ENCODE data around the gene SULT1E1. TPM values are rescaled to one million over a fixed set of nuclear protein-coding genes. Genes with fewer than 3 reads are reported as not detected.
"Not testable (repeated sequence)": the region's sequence is repeated elsewhere in the genome, so short reads cannot be mapped to it uniquely, and the experiment has no call there.

SULT1E1 gene
- total RNA-seq, 1 donor from 2014 or later = not detected

DNA sequence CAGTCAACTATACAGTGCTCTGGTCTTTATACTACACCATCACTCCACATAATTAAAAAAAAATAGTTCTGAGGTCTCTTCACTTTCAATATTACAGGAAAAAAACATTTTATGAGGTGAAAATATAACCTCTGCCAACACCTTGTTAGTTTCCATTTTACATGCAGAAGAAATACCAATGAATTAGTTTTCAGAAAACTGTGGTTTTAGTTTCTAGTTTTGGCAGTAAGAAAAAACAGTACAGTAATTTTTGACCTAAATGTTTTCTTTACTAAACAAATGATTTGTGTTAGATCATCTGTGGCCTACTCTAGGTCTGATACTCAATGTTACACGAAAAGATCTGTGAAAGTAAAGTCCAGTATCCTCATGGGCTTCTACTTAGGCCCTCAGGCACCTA is 10.0 kb downstream of the SULT1E1 start:
- no peak for ATAC-seq (ENCODE audit: poor library complexity)
- DNase-seq = no peak
- intact Hi-C loops (cut with DNase I) = no loop called here

DNA sequence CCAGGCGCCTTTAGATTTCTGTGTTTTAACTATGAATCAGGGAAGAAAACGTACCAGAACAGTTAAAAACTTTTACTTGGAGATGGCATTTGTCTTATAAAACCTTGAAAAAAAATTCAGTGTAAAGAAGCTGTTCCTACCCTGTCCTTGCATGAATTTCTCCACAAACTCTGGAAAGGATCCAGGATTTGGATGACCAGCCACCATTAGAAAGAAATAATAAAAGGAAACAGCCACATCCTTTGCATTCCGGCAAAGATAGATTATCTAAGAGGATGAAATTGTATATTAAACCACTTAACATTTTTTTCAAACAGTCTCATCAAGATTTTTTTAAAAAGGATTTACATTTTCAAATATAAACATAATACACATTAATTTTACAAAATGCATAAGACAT is 10.6 kb downstream of the SULT1E1 start:
- DNase-seq (no peak), ATAC-seq (ENCODE audit: poor library complexity) (no peak)
- intact Hi-C loops (cut with DNase I) = no loop called here

DNA sequence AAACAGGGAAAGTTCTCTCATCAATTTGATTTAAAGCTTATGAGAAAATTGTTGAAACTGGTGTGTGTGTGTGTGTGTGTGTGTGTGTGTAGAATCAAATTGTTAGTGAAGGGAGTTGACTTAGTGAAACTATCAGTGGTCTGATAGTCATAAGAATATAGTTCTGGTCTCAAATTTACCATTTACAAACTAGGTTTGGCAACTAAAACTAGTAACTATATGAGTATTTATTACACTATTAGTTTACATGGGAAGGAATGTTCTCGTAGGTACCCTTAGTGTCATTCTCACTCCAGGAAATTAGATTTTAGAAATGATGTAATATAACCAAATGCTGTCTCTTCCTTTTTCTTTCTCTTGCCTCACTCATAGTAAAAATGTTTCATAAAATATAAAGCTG is 11.9 kb downstream of the SULT1E1 start:
- intact Hi-C loops (cut with DNase I) = no loop called here
- ATAC-seq (ENCODE audit: poor library complexity) (no peak), DNase-seq (no peak)

DNA sequence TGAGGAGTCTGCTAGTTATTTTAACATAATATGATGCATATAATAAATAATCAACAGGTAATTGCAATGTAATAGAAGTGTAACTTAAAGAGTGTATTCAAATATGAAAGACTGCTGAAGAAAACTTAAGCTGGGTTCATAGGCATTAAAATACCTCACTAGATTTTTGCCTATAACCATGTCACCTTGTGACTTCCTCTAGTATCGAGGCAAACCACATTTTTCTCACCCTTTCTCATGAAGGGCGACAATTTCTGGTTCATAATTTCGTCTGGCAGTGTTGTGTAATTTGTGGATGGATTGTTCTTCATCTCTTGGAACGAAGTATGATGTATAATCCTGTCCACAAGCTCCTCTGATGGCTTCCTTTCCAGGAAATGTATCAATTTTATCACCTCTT is 16.0 kb downstream of the SULT1E1 start:
- ATAC-seq (ENCODE audit: poor library complexity) = no peak
- intact Hi-C loops (cut with DNase I) = no loop called here
- no peak for DNase-seq

DNA sequence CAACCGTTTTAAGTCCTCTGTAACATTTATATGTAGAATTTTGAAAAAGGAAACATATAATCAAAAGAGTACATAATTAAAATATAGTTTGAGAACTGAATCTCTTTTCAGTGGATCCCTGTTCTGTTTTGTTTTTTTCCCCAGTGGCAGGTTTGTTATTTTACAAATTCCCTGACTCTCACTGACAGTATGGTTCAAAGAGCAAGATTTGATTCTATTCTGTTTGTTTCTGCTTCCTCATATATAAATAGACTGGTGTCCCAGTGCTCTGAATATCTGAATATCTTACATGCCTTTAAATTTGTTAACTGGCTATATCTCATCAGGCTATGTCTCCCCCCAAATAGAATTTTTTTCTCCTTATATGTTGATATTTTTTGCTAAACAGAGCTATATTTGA is 16.6 kb downstream of the SULT1E1 start:
- intact Hi-C loops (cut with DNase I) = no loop called here
- ATAC-seq (ENCODE audit: poor library complexity) (no peak), DNase-seq (no peak)

DNA sequence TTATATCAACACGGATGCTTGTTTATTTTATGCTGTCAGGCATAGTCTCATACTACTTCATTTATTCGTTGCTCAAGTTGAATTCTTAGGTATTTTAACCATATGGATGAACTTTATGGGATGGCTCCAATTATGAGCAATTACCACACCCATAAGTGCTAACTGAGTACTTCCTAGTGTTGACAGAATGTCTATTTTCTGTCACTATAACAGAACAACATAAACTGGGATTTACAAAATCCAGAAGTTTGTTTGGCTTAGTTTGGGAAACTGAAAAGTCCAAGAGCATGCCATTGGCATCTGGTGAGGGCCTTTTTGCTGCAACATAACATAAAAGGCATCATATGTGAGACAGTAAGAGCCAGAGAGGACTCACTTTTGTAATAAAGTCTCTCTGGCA is 21.0 kb downstream of the SULT1E1 start:
- intact Hi-C loops (cut with DNase I) = no loop called here
- ATAC-seq (ENCODE audit: poor library complexity) = no peak
- no peak for DNase-seq

DNA sequence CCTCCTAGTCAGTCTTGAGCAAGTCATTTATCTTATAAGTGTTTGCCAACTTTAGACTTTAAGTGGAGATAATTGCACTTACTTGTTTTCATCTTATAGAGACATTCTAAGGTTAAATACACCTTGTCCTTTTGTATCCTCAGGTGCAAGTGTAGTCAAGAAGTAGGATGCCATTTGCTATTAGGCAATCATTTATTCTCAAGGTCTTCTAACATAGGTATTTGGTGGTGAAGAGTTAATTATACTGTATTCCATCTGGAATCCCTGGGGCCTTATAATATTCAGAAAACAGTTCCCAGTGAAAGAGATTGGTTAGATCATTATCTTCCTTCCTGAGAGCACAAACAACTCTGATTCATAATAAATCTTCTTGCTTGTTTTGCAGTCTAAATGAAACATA is 23.7 kb downstream of the SULT1E1 start:
- intact Hi-C loops (cut with DNase I) = no loop called here
- ATAC-seq (ENCODE audit: poor library complexity) (no peak), DNase-seq (no peak)

DNA sequence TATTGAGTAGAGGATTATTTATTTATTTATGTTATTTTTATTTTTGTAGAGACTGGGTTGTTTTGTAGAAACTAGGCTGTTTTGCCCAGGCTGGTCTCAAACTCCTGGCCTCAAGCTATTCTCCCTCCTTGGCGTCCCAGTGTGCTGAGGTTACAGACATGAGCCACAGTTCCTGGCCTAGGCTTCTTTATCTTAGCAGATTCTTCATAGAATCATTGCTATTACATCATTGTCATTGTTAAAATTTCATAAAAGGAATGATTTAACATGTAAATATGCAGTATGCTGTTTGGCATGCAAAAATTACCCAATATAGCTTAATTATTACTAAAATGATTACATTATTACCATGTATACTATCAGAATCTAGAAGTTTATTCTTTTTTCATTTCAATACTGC is 24.2 kb downstream of the SULT1E1 start:
- ATAC-seq (ENCODE audit: poor library complexity) = no peak
- DNase-seq = no peak
- intact Hi-C loops (cut with DNase I) = no loop called here

DNA sequence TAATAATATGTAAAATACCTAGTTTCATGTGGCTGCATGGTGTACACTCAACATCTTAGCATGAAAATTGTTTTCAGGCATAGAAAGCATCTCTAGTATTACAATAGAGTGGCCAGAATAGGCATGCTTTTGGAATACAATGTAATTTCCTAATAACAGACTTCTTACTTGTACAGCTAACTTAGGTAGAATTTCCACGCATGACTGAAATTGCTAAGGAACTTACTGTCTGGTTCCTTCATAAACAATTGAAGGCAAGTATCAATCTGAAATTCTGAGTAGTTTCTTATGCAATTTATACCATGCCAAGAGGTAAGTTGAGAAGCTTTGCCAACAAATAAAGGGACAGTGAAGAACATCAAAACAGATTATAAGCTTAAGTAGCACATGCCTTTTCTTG is 26.7 kb downstream of the SULT1E1 start:
- DNase-seq (no peak), ATAC-seq (ENCODE audit: poor library complexity) (no peak)
- intact Hi-C loops (cut with DNase I) = no loop called here

DNA sequence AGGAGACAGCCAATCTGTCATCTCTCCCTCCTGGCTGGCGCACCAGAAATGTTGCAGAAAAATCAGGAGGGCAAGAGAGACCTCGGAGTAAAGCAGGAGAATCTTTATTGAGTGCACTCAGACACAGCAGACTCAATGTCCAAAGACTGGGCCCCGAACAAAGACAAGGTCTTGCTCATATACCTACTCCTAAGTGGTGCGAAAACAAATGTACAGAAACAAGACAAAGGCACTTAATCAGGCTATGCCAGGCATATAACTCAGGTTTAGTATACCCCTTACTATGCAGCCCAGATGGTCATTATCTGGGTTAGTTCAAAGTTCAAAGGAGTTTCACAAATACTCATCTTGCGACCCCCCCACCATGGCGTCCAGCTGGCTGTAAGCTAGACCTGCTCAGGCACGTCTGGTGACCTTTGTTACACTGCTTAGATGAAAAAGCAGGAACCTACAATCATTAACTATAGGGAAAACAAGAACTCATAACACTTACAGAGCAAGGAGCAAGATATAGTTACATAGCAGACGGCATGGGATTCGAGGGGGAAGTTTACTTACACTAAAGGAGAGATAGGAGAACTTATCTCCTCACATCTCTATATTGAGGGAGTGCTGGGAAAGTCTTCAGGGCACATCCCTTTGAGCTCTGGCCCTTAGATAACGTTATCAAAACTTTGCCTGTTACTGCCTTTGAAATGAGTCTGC is 27.5 kb downstream of the SULT1E1 start:
- DNase-seq (no peak), ATAC-seq (ENCODE audit: poor library complexity) (peak; percentile 22)
- intact Hi-C loops (cut with DNase I) = no loop called here

DNA sequence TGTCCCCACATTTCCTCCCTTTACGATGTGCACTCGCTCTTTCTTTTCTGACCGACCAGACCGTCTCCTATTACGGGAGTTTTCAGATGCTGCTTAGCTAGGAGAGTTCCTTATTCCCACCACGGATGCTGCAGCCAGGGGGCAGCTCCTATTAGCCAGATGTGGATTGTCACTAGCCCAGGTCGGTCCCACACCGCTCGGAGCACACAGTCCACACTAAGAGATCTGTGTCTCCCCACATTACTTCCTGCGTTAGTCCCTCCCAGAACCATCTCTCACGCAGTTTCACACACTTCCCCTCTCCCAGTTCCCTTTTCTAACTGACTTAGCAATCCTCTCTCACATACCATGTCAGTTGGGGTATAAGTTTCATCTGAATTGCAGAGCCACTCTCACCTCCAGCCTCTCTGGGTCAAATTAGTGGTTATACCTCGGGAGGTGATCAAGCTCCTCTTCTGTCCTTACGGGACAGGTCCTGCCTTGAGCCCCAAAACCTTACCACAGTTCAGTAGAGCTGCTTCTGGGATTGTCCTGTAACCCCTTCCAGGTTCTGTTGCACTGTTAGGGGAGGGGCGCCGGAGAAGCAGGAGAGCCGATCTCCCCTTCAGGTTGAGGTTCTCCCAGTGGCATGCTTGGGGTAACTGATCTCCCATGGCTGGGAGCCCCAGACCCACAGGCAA is 28.2 kb downstream of the SULT1E1 start:
- intact Hi-C loops (cut with DNase I) = no loop called here
- ATAC-seq (ENCODE audit: poor library complexity) (peak; percentile 84), DNase-seq (peak; percentile 52)

DNA sequence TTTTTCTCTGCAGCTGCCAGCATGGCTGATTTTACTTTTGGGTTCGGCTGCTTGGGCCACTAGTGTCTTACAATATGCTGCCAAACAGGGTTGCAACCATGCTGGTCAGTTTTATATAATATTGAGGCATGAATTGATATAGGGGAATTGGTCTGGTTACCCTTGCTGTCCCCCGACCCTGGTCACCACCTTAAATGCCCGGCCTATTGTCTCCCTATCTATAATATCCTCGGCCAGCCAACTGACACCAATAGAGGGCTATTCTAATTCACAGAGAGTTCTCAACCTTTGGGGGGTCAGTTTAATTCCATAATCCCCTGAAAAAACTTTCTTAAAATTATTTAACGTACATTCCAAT is 28.7 kb downstream of the SULT1E1 start:
- no peak for ATAC-seq (ENCODE audit: poor library complexity)
- intact Hi-C loops (cut with DNase I) = no loop called here
- no peak for DNase-seq

DNA sequence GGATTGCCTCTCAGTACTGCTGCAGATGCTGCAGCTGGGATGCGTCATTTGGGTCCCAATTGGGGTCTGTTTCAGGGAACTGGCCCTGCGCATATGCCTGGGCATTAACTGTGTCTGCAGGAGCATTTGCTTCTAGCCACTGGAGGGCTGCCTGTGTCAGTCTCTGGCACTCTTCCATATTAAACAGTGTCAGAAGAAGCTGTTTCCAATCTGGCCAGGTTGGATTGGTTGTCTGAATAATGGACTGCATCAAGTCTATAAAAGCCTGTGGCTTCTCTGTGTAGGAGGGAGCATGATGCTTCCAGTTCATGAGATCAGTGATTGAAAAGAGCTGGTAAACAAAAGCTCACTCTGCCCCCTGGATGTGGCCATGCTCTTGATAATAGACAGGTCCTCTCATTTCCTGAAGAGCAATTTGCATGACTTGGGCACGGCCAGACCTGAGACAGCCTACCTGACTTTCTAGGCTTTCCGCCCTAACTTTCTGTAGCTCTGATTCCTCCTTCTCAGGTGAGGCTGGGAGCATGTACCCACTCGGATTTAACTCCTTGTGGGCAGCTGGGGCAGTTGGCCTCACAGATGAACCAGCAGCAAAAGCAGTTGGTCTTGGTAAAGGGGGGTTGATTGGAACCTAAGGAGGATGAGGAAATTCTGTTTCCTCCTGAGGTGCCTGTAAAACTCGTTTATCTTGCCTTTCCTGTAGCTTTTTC is 29.2 kb downstream of the SULT1E1 start:
- intact Hi-C loops (cut with DNase I) = no loop called here
- ATAC-seq (ENCODE audit: poor library complexity) = peak; percentile 34
- DNase-seq = no peak

DNA sequence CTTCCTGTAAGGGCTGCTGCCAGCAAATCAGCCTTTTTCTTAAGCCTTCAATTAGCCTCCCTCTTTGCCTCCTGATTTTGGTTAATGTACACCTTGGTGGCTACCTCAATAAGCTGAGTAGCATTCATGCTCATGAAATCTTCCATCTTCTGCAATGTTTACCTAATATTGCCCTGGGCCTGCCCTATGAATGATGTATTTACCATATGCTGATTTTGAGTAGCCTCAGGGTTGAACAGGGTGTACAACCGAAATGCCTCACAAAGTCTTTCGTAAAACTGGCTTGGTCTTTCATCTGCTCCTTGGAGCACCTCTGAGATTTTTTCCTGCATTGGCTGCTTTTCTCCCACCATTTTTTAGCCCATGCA is 29.8 kb downstream of the SULT1E1 start:
- no peak for ATAC-seq (ENCODE audit: poor library complexity)
- intact Hi-C loops (cut with DNase I) = no loop called here
- no peak for DNase-seq

DNA sequence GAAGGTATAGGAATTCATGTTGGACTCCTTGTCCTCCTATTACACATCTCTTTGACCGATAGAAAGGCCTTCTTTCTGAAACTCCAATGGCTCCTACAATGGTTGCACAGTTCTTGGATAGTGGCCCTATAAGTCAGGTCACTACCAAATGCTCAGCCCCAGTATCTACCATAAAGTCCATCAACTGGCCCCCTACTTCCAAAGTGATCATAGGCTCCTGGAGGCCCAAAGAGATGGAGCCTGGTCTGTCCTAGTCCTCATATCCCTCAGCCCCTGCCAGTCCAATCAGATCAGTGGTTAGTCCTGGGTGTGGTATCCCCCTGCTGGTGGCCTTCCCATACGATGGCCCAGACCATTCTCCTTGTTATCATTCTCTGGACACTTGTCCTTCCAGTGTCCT is 30.3 kb downstream of the SULT1E1 start:
- intact Hi-C loops (cut with DNase I) = no loop called here
- ATAC-seq (ENCODE audit: poor library complexity) = no peak
- DNase-seq = no peak

DNA sequence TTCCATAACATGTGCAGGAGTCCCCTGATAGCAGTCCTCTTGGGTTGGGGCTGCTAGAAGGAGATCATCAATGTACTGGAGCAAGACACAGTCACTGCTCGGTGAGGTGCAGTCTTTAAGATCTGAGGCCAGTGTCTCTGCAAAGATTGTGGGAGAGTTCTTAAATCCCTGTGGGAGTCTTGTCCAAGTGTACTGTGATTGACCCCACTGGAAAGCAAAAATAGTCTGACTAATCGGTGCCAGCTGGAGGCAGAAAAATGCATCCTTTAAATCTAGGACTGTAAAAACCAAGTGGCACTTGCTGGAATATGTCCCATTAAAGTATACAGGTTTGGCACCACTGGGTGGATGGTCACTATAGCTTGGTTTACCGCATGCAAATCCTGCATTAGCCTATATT is 31.1 kb downstream of the SULT1E1 start:
- intact Hi-C loops (cut with DNase I) = no loop called here
- DNase-seq (no peak), ATAC-seq (ENCODE audit: poor library complexity) (no peak)

DNA sequence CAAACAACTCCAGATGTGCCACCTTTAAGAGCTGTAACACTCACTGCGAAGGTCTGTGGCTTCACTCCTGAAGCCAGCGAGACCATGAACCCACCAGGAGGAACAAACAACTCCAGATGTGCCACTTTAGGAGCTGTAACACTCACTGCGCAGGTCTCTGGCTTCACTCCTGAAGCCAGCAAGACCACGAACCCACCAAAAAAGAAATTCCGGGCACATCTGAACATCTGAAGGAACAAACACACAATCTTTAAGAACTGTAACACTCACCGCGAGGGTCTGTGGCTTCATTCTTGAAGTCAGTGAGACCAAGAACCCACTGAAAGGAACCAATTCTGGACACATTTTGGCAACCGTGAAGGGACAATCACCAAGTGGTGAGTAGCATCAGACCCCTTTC is 34.9 kb downstream of the SULT1E1 start:
- intact Hi-C loops (cut with DNase I); ATAC-seq (ENCODE audit: poor library complexity); DNase-seq: not testable (repeated sequence)

DNA sequence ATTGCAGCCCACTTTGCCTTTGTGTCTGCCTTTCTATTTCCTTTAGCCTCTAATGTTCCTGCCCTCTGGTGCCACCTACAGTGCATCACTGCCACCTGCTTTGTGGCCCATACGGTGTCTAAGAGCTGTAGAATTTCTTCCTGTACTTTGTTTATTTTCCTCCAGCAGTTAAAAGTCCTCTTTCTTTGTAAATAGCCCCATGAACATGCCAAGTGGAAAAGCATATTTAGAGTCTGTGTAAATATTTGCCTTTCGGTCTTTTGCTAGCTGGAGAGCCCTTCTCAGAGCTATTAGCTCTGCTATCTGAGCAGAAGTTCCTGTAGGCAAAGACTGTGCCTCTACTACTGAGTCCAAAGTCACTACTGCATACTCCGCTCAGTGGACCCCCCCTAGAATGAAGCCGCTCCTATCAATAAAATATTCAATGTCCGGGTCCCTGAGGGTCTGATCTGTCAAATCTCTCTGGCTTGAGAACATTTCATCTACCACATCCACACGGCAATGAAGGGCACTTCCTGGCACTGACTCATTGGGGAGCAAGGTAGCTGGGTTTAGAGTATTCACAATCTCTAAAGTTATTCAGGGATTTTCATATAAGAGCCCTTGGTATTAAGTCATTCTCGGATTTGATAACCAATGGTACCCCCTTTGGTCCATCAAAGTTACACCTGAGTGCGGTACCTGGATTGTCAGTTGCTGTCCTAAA is 36.3 kb downstream of the SULT1E1 start:
- no peak for ATAC-seq (ENCODE audit: poor library complexity)

DNA sequence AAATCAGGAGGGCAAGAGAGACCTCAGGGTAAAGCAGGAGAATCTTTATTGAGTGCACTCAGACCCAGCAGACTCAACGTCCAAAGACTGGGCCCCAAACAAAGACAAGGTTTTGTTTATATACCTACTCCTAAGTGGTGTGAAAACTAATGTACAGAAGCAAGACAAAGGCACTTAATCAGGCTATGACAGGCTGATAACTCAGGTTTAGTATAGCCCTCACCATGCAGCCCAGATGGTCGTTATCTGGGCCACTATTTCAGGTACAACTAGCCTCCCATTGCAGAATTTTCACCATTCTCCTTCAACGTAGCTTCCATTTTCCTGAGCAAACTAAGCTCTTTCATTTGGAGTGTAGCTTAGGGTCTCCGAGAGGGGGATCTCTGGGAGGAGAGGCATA is 36.9 kb downstream of the SULT1E1 start:
- intact Hi-C loops (cut with DNase I) = no loop called here
- ATAC-seq (ENCODE audit: poor library complexity) (no peak), DNase-seq (no peak)

More for the DNA sequence above, 36.3 kb downstream of the SULT1E1 start:
- intact Hi-C loops (cut with DNase I) = no loop called here
- DNase-seq = no peak

DNA sequence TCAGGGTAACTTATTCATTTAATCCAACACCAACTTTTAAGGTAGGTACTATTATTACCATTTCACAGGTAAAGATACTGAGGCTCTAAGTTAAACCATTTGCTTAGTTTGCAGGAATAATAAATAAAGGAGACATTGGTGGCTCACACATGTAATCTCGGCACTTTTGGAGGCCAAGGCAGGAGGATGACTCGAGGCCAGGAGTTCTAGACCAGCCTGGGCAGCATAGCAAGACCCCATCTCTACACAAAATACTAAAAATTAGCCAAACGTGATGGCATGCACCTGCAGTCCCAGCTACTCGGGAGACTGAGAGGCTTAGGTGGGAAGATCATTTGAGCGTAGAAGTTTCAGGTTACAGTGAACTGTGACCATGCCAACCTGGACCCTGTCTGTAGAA is 37.7 kb downstream of the SULT1E1 start:
- intact Hi-C loops (cut with DNase I) = no loop called here
- no peak for DNase-seq
- no peak for ATAC-seq (ENCODE audit: poor library complexity)

All from Right ventricle myocardium superior (tissue), 1 donor.